GM11168 (cell line): ENCODE measurements around the gene PAX4.
"Not testable (repeated sequence)": the region's sequence is repeated elsewhere in the genome, so short reads cannot be mapped to it uniquely, and the experiment has no call there.

Experiments used
- in situ Hi-C: fragments of 300-500 bp; cut with MboI; formaldehyde crosslinking; loops from one replicate; pipeline ENCODE4 v1.12.0; 2022; ENCODE audit warnings: low sequenced_read_pairs; ENCODE audit not compliant: unreplicated experiment

PAX4 gene

GRCh38 chr7:127588019-127588696, 29.8 kb downstream of the PAX4 start, which contains the start of gene ARF5:
Gene ARF5 (plus strand): TSS chr7:127588411. CDS start chr7:127588499, 88 bp downstream.
- in situ Hi-C loops = no loop called here

DNA sequence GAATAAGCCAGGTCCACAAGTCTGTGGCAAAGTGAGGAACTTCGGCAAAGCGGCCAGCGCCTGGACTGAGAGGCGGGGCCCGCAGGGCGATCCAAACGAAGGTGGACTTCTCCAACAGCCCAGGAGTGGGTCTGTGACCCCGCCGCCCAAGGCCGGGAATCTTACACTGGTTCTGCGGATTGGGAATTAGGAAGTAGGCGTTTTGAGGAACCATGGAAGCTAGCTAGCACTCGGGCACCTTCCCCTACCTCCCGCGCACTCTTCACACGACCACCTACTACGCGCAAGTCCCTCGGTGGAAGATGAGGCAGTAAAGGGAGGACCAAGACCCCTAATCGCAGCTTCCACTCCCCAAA, 30.3 kb downstream of the PAX4 start:
- in situ Hi-C loops = no loop called here

- in situ Hi-C loops = no loop called here
Observed at GRCh38 chr7:127586346-127586745, 31.6 kb downstream of the PAX4 start.

GRCh38 chr7:127585044-127585953, 32.6 kb downstream of the PAX4 start, which contains the start of gene GCC1:
Gene GCC1 (minus strand): TSS chr7:127585596. CDS start chr7:127585182, 414 bp downstream.
- in situ Hi-C loops = no loop called here

GRCh38 chr7:127584648-127585043, 33.3 kb downstream of the PAX4 start:
- in situ Hi-C loops = no loop called here

- in situ Hi-C loops = no loop called here
Observed at GRCh38 chr7:127582361-127582760, 35.6 kb downstream of the PAX4 start.

DNA sequence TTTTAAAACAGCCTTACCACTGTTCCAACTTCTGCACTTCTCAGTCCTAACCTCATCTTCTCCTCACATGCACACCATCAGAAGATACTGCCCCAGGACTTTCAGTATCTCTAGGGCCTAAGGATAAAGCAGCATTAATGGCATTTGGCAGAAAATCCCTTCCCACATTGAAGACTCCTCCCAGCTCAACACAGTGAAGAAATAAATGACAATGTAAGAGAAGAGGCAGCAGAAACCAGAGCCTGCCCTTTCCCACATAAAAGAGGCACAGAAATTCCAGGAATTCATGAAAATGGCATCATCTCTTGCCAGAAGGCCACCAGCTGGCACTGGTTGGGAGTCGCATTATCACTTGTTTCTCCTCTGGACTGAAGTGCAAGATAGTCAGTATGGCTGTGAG, 36.2 kb downstream of the PAX4 start:
- in situ Hi-C loops = no loop called here

DNA sequence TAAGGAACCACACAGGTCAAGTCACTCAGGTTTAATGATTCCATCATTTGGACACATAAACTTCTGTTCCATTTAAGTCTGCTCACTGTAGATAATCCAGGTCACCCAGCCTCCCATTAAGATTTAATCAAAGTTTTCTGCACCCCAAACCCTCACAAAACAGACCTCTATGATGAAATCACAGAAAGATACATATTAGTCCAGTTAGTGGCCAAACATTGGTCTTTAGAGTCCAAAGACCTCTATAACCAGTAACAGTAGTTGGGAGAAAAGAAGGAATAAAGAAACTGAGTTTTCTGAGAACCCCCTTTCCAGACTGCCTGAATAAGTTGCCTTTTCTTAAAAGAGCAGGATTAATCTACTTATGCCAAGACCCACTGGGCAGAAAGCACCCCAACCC, 37.3 kb downstream of the PAX4 start:
- in situ Hi-C loops = no loop called here

DNA sequence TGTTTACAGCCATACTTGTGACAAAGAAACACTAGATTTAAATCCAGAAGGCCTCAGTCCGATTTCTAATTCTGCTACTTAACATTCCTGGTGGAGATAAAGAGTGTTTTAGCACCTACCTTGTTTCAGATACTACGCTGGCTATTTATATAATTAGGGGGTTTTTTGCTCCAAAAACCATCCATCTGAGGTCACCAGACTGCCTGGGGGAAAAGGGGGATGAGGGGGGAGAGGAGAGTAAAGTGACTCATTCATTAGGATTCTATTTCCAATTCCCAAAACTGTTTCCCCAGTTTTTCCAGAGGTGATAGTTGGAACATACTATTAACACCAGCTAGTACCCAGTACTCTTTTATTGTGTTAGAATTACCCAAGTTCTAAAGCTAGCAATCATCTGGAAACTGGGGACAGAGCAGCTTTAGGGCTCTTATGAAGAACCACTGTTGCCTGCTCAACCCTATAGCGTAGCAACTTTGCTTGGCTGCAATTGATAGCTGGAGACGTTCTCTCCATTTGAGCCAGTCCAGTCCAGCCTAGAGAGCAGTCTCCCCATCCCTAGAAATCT, 39.1 kb downstream of the PAX4 start:
- in situ Hi-C loops = no loop called here

DNA sequence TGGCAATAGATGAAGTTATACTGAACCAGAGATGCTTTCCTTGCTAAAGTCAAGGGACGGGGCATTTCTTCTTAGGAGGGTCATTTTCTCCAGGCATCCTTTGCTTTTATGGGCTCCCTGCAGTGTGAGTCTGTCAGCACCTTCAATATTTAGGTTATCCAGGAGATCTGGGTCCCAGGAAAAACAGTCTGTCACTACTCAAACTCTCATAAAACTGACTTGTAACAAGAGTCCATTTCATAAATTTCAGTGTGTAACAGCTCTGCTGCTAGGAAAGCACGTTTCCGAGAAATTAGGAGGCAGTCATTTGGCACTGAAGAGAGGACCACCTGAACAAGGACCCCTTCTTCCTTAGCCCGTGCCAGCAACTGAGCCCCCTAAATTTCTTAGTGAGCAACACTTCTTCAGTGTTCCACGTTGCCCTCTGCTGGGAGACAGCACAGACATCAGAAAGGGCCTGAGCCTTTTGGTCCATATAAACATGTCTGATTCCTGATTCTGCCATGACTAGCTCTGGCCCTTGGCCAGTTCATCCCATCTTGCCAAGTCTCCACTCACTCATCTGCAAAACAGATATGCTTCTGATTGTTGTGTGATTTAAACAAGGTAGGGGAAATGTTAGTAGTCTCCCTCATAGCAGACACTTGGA, 39.8 kb downstream of the PAX4 start:
- in situ Hi-C loops = no loop called here

GRCh38 chr7:127571741-127572505, 46.0 kb downstream of the PAX4 start:
- in situ Hi-C loops = no loop called here

- in situ Hi-C loops = not testable (repeated sequence)
Observed at GRCh38 chr7:127568034-127568433, 49.9 kb downstream of the PAX4 start.

GRCh38 chr7:127566242-127566641, 51.7 kb downstream of the PAX4 start:
- in situ Hi-C loops = no loop called here
